Activated CD4-positive, CD25-positive, alpha-beta regulatory T cell treated with anti-CD3 and anti-CD28 coated beads, Interleukin-2, amount 50 U/mL, for 16 hours (primary cell): ENCODE measurements around the gene SPRR5.

ENCODE experiments used
- DNase-seq: peaks from one replicate; pipeline ENCODE4 v3.0.0-alpha.2; 2020; ENCODE audit warnings: low read depth, low spot score

SPRR5 gene

DNA sequence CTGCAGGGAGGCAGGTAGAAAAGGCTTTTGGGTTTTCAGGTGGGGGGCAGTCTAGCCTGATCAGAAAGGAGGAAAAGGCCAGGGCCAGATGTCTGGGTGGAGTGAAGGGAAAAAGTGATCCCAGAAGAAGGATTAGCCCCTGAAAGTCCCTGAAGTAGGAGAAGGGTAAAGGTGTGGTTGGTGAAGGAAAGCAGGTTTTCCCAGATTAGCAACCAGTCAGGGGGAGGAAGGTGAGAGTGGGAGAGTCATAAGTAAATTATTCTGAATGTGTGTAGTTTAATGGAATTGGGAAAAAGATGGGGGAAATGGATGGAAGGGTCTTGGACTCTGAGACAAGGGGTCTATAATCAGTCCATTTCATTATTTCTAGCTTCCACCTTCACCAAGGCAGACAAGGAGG, 36.2 kb downstream of the SPRR5 start:
- DNase-seq, result no peak

DNA sequence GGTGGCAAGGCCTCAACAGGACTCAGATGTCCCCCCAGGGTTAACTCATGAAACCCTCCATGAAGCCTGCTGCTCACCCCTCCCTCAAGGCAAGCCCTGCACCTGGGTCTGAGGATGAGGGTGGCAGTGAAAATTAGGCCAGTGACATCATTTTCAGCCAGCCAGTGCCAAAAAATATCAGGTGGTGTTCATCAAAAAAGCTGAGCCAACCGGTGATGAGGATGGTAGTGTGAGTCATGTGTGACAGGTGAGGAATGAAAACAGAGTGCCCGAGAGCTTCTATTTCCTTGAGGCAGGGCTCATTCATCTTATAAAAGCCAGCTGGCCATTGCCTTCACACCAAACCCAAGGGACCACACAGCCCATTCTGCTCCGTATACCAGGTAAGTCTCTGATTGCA, 36.7 kb downstream of the SPRR5 start, which contains the start of gene SPRR1A:
SPRR1A (plus strand) TSS at position 339 of the 400 bp plus-strand sequence. CDS start 1,150 bp downstream, outside the sequence.
- DNase-seq, result no peak

DNA sequence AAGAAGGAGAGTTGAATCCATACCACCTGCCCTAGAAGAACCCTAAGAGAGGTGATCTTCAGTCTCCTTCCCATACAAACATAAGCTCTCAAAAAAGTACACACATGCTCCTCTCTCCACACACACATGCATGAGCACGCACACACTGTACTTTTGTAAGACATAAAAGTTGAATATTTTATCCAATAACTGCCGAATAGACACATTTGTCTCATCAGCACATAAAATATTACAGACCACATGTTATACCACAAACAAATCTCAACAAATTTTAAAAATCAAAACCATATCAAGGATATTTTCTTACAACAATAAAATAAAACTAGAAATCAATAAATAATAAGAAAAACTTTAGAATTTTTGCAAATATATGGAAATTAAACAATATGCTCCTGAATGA, 39.6 kb downstream of the SPRR5 start:
- no peak for DNase-seq

DNA sequence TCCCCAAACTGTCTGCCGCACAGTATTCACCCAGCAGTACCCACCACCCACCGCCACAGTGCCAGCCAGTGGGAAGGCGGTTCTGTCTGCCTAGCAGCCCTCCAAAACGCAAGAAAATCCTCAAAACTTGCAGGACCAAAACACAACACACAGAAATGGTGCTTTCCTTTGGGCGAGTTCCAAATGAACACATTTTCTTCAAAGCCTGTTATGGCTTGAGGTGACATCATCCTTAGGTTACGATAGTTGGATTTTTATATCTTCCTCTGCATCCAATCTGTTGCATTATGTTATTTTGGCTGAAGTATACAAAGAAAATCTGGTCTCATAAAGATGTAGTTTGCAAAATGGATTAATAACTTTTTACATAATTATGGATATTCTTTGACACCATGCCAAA, 46.2 kb downstream of the SPRR5 start:
- no peak for DNase-seq

DNA sequence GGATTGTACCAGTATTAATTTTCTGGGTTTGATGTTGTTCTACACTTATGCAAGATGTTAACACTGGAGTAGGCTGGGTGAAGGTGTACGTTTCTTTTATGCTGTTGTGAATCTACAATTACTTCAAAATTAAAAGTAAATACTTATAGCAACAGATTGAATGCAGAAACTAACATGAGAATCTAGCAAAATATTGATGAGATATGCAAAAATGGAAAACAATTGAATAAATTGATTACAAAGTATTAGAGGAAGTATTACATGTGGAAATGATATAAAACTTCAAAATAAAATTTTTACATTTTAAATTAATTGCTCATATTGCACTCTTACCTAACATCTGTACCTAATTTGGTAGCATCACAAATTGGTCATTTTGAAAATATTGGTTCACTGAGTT, 48.8 kb downstream of the SPRR5 start:
- no peak for DNase-seq

DNA sequence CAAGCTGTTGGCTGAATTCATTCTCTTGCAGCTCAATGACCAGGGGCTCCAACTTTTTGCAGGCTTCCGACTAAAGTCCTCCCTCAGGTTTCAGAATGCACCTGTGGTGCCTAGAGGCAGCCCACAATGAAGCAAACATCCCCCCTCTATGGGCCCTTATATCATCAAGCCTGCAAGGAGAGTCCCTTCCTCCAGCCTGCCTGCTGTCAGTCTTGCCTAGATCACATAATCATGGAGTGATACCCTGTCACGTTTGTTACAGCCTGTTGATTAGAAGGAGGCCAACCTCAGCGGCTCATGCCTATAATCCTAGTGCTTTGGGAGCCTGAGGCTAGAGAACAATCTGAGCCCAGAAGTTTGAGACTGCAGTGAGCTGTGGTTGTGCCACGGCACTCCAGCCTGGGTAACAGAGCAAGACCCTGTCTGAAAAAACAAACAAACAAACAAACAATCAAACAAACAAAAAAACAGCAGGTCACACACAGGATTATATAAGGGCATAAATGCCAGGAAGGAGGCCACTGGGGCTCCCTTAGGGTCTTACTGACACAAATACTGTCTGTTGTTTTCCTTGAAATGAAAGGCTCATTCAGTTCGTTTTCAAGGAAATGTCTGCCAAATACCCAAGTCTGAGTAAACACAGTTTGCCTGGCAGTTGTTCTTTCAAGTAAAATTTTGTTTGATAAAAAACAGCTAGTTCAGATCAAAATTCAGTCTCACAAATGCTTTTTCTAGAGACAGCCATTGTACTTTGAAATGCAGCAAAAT, 49.8 kb downstream of the SPRR5 start:
- DNase-seq, result no peak

DNA sequence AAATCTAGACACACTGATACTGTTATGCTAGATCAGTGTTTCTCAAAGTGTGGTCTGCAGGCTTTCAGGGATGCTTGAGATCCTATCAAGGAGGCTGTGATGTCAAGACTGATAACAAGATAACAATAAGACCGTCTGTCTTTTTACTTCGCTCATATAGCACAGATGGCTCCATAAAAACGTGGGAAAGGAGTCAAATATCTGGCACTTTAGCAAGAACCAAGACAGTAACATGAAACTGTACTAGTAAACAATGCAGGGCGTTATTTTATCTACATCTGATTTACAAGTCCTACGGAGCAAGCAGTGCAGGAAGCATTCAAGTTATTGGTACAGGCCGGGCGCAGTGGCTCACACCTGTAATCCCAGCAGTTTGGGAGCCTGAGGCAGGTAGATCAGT, 50.9 kb downstream of the SPRR5 start:
- DNase-seq, result no peak

DNA sequence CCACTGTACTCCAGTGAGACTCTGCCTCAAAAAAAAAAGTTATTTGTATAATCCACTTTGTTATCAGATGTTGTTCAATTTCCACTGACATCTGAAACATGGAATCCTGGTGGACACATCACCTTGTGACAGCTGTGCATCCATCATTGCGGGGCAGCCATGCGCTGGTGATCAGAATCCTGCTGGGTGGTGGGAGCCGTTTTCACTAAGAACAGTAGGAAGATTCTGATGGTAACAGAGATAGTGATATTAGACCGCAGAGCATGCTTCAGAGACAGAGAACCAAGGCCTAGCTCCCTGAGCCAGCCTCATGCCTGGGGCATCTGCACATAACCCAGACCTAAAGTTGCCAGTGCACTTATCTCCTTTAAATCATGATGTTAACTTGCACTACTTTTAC, 51.5 kb downstream of the SPRR5 start:
- DNase-seq, result no peak
